ENCODE data around the gene TNRC6B.

TNRC6B gene

GRCh38 chr22:40270748-40271373, 93.1 kb downstream of the TNRC6B start:
- DNase-seq (ENCODE audit: extremely low read depth, low read depth): no peak

GRCh38 chr22:40271440-40271839, 93.7 kb downstream of the TNRC6B start:
- TF ChIP-seq, protein P1, sequence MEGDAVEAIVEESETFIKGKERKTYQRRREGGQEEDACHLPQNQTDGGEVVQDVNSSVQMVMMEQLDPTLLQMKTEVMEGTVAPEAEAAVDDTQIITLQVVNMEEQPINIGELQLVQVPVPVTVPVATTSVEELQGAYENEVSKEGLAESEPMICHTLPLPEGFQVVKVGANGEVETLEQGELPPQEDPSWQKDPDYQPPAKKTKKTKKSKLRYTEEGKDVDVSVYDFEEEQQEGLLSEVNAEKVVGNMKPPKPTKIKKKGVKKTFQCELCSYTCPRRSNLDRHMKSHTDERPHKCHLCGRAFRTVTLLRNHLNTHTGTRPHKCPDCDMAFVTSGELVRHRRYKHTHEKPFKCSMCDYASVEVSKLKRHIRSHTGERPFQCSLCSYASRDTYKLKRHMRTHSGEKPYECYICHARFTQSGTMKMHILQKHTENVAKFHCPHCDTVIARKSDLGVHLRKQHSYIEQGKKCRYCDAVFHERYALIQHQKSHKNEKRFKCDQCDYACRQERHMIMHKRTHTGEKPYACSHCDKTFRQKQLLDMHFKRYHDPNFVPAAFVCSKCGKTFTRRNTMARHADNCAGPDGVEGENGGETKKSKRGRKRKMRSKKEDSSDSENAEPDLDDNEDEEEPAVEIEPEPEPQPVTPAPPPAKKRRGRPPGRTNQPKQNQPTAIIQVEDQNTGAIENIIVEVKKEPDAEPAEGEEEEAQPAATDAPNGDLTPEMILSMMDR (IDR thresholded peaks at IDR 0.05; ENCODE audit: low read depth, low read length): no peak
- DNase-seq (ENCODE audit: extremely low read depth, low read depth): no peak

More at GRCh38 chr22:40270748-40271373, 93.1 kb downstream of the TNRC6B start:
- TF ChIP-seq, protein P1 (IDR thresholded peaks at IDR 0.05; ENCODE audit: low read depth, low read length): no peak

GRCh38 chr22:40273319-40273718, 95.6 kb downstream of the TNRC6B start:
- DNase-seq (ENCODE audit: extremely low read depth, low read depth): no peak
- TF ChIP-seq, protein P1 (IDR thresholded peaks at IDR 0.05; ENCODE audit: low read depth, low read length): no peak

DNA sequence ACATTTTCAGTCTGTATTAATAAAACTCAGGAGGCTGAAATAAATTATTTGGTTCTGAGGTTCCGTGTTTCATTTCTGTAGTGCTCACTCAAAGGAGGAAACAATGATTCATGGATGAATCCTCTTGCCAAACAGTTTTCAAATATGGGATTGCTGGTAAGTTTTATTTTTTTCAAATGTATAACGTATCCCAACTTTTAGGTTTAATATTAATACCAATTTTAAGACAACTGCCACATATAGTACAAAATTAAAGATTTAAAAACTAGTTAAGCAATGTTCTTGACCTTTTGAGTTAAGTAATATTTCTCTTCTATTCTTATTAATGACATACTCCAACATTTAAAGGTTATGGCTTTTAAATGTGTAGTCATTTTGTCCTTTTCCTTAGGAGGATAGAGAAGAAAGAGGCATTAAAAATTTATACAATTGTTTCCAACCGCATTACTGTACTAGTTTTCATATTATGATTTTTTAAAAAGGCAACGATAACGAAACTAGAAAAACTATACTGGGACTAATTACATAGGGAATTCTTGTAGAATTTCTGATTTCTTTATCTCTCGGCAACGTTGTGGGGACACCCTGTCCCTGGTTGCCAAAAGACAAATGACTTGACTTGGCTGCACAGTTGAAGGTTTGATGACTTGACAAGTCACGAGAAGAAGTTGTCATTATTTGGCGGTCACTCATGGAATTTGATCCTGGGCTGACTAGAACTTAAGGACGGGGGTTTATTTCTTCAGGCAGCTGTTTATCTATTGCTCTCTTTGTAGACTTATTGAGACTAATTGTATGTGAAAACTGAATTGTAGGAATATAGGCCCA, 99.5 kb downstream of the TNRC6B start:
- no peak for DNase-seq (ENCODE audit: extremely low read depth, low read depth)
- TF ChIP-seq, protein P1 (IDR thresholded peaks at IDR 0.05; ENCODE audit: low read depth, low read length): no peak

DNA sequence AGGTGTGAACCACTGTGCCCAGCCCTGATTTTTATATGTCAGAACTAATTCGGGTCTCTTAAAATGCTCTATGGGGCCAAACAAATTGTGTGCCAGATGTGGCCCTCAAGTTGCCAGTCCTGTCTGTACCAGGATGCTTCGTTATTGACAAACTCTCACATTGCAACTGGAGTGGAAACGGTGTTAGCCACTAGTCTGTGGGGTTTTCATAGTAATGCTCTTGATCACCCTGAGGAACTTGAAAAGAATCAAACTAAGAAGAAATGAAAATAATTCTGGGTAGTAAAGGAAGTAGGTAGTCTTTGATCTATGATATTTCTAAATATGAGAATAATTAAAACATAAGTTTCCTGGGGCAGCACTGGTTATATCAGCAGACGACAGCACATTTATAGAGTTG, 101.3 kb downstream of the TNRC6B start:
- TF ChIP-seq, protein P1 (IDR thresholded peaks at IDR 0.05; ENCODE audit: low read depth, low read length): no peak
- DNase-seq (ENCODE audit: extremely low read depth, low read depth): no peak

GRCh38 chr22:40281717-40282116, 104.0 kb downstream of the TNRC6B start:
- TF ChIP-seq, protein P1 (IDR thresholded peaks at IDR 0.05; ENCODE audit: low read depth, low read length): no peak
- no peak for DNase-seq (ENCODE audit: extremely low read depth, low read depth)

GRCh38 chr22:40285513-40285912, 107.8 kb downstream of the TNRC6B start:
- no peak for DNase-seq (ENCODE audit: extremely low read depth, low read depth)
- TF ChIP-seq, protein P1 (IDR thresholded peaks at IDR 0.05; ENCODE audit: low read depth, low read length): no peak

Measured in AG09319 (cell line).